ENCODE measurements around the gene SMG1.
"Not testable (repeated sequence)": the region's sequence is repeated elsewhere in the genome, so short reads cannot be mapped to it uniquely, and the experiment has no call there.

- not testable (repeated sequence) for TF ChIP-seq CTCF, POLR2A (IDR thresholded peaks at IDR 0.05)
Observed at GRCh38 chr16:18923124-18923523, 3.1 kb downstream of the SMG1 start.
